ENCODE results near the gene TECR. TPM values are rescaled to one million over a fixed set of nuclear protein-coding genes. Genes with fewer than 3 reads are reported as not detected.

TECR gene
- total RNA-seq, 4 donors from 2014 or later = 36.6 to 145 (median 69.3) TPM

- Histone ChIP-seq H3K36me3 (peaks cover 0 to 15% (median 3%) of the 10 kb centered on the region in 4 donors), H3K27me3 (no peaks in the 10 kb centered on the region), H3K27ac (no peak overlapping the region), H3K9me3 (no peaks in the 10 kb centered on the region), H3K4me1 (peaks cover 12 to 31% (median 22%) of the 10 kb centered on the region in 4 donors), H3K4me3 (no peak overlapping the region)
- DNase-seq = no peak
- in situ Hi-C loops (cut with MboI; ENCODE audit: low pct_ligation_motif_present in 1 of 4, low pct_unique_long_range_greater_than_20kb in 1 of 4, low sequenced_read_pairs in 3 of 4) = loop anchor here in 1 of 4 donors (25.0 kb wide), 1 partner anchor 321 kb away; the partner anchor contains the start of gene OR7A17
- WGBS, 2 donors (ENCODE audit: low coverage in 1 of 2) = 77% methylated on average over 8 of the region's 18 CpGs; no CpG with 5 or more reads in 1 of the 2 donors
- intact Hi-C loops (cut with DNase I; ENCODE audit: low total_unique reads) = no loop called here
- no peak for TF ChIP-seq POLR2AphosphoS5 (IDR thresholded peaks at IDR 0.05)
- TF ChIP-seq CTCF (IDR thresholded peaks at IDR 0.05) = no peak
- TF ChIP-seq POLR2A (IDR thresholded peaks at IDR 0.05) = no peak
- TF ChIP-seq EP300 (IDR thresholded peaks at IDR 0.05; ENCODE audit: low read depth) = no peak
Measured at GRCh38 chr19:14566712-14567077, 37.3 kb downstream of the TECR start.

- Histone ChIP-seq H3K27ac (no peak overlapping the region), H3K4me3 (no peak overlapping the region), H3K9me3 (no peaks in the 10 kb centered on the region), H3K4me1 (peaks cover 12 to 32% (median 22%) of the 10 kb centered on the region in 4 donors), H3K36me3 (peaks cover 0 to 15% (median 3%) of the 10 kb centered on the region in 4 donors), H3K27me3 (no peaks in the 10 kb centered on the region)
- TF ChIP-seq POLR2AphosphoS5 (IDR thresholded peaks at IDR 0.05) (no peak), CTCF (IDR thresholded peaks at IDR 0.05) (no peak), EP300 (IDR thresholded peaks at IDR 0.05; ENCODE audit: low read depth) (no peak), POLR2A (IDR thresholded peaks at IDR 0.05) (no peak)
- in situ Hi-C loops (cut with MboI; ENCODE audit: low pct_ligation_motif_present in 1 of 4, low pct_unique_long_range_greater_than_20kb in 1 of 4, low sequenced_read_pairs in 3 of 4) (loop anchor here in 1 of 4 donors (25.0 kb wide), 1 partner anchor 320 kb away; the partner anchor contains the start of gene OR7A17), intact Hi-C loops (cut with DNase I; ENCODE audit: low total_unique reads) (no loop called here)
- DNase-seq = no peak
- 76 to 79% methylated on average over 5 to 11 of the region's 11 CpGs for whole genome bisulfite sequencing, 2 donors (ENCODE audit: low coverage in 1 of 2)
Measured at GRCh38 chr19:14567079-14567478, 37.7 kb downstream of the TECR start.

GRCh38 chr19:14570864-14571527, 41.6 kb downstream of the TECR start:
- peaks cover 16 to 49% (median 33%) of the 10 kb centered on the region in 4 donors for H3K4me1 ChIP-seq
- peak overlapping the region; percentile 84 to 88 (median 85) for H3K27ac ChIP-seq
- in situ Hi-C loops (cut with MboI; ENCODE audit: low pct_ligation_motif_present in 1 of 4, low pct_unique_long_range_greater_than_20kb in 1 of 4, low sequenced_read_pairs in 3 of 4) = loop anchor here (10.0 to 25.0 kb wide), 3 partner anchors 114 to 324 kb away; partner anchors contain the start of gene OR7A17 (in 1 of the 4)
- H3K27me3 ChIP-seq = no peaks in the 10 kb centered on the region
- no peak for DNase-seq
- WGBS, 2 donors (ENCODE audit: low coverage in 1 of 2) = 21 to 40% methylated on average over 5 to 22 of the region's 22 CpGs
- H3K4me3 ChIP-seq = peak overlapping the region; percentile 83 to 93 (median 86)
- intact Hi-C loops (cut with DNase I; ENCODE audit: low total_unique reads) = no loop called here
- H3K36me3 ChIP-seq = peaks cover 0 to 6% (median 1%) of the 10 kb centered on the region in 4 donors
- no peaks in the 10 kb centered on the region for H3K9me3 ChIP-seq
- TF ChIP-seq POLR2AphosphoS5 (IDR thresholded peaks at IDR 0.05) (no peak), CTCF (IDR thresholded peaks at IDR 0.05) (no peak), POLR2A (IDR thresholded peaks at IDR 0.05) (no peak), EP300 (IDR thresholded peaks at IDR 0.05; ENCODE audit: low read depth) (no peak)

- 2 to 9% methylated on average over 4 to 39 of the region's 40 CpGs for WGBS, 2 donors (ENCODE audit: low coverage in 1 of 2)
- Histone ChIP-seq H3K36me3 (peaks cover 0 to 6% (median 0%) of the 10 kb centered on the region in 4 donors), H3K4me1 (peaks cover 16 to 49% (median 33%) of the 10 kb centered on the region in 4 donors), H3K27me3 (no peaks in the 10 kb centered on the region), H3K9me3 (no peaks in the 10 kb centered on the region), H3K27ac (peak within 1 kb of the TSS; percentile 84 to 88 (median 85)), H3K4me3 (peak within 1 kb of the TSS; percentile 83 to 93 (median 86))
- in situ Hi-C loops (cut with MboI; ENCODE audit: low pct_ligation_motif_present in 1 of 4, low pct_unique_long_range_greater_than_20kb in 1 of 4, low sequenced_read_pairs in 3 of 4) = loop anchor here (10.0 to 25.0 kb wide), 3 partner anchors 113 to 323 kb away; partner anchors contain the start of gene OR7A17 (in 1 of the 4)
- intact Hi-C loops (cut with DNase I; ENCODE audit: low total_unique reads) = loop anchor here (2.0 kb wide), 1 partner anchor 117 kb away; no protein-coding TSS in a partner anchor
- TF ChIP-seq CTCF (IDR thresholded peaks at IDR 0.05) (peak; percentile 58 to 81 (median 67)), POLR2A (IDR thresholded peaks at IDR 0.05) (peak; percentile 71), EP300 (IDR thresholded peaks at IDR 0.05; ENCODE audit: low read depth) (no peak), POLR2AphosphoS5 (IDR thresholded peaks at IDR 0.05) (peak; percentile 42 to 85 (median 78))
- peak; percentile 93 for DNase-seq
Measured at GRCh38 chr19:14571695-14572490, 42.5 kb downstream of the TECR start, which contains the start of gene NDUFB7. NDUFB7 (minus strand) TSS chr19:14572066; CDS start chr19:14572000, 66 bp downstream.
